GM12874 (cell line): ENCODE measurements around the gene EDDM3A.

ENCODE experiments used
- TF ChIP-seq, protein P1 (sequence below): IDR thresholded peaks from 2 replicates; pipeline ENCODE4 v1.5.1; 2011; ENCODE audit warnings: low read depth, mild to moderate bottlenecking, control low read depth, low read length, moderate library complexity; ENCODE audit not compliant: insufficient read depth

EDDM3A gene, protein sequence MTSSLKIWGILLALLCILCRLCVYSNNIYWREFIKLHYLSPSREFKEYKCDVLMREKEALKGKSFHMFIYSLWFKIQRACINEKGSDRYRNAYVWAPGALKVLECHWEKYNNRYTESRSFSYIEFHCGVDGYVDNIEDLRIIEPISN

DNA sequence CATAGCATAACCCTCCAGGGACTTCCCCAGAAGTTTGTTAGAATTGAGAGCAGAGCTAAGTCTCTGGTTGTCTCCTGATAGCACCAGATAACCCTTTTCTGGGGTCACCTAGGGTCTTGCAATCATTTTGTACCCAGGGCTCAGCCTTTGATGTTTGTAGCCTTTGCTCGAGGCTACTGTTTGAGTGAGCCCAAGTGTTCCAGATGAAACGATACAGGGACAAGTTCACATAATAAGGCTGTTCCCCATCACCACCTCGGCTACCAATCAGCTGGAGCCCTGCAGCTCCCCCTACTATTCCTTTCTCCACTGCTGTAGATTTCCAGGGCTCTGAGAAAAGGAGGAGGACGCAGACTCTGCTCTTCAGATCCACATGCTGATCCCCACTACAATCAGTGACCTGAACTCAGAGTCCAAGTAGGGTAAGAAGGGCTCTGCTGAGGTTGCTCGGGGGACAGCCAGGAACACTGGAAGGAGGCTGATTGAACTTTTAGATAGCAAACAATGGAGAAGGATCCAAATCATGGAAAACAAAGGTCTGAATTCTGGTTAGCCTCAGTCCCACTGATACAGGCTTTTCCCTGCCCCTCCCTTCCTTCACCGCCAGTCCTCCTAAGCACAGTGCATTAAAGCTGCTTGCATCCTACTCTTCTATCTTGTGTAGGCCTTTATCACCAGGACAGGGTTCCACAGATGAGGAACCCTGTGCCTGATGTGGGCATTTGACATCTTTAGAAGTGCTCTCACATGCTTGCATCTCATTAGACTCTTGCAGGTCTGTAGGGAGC lies at the start of gene EDDM3A:
Gene EDDM3A (plus strand): TSS at position 317 of the 788 bp plus-strand sequence. CDS start 1,694 bp downstream, outside the sequence.
- TF ChIP-seq, protein P1, sequence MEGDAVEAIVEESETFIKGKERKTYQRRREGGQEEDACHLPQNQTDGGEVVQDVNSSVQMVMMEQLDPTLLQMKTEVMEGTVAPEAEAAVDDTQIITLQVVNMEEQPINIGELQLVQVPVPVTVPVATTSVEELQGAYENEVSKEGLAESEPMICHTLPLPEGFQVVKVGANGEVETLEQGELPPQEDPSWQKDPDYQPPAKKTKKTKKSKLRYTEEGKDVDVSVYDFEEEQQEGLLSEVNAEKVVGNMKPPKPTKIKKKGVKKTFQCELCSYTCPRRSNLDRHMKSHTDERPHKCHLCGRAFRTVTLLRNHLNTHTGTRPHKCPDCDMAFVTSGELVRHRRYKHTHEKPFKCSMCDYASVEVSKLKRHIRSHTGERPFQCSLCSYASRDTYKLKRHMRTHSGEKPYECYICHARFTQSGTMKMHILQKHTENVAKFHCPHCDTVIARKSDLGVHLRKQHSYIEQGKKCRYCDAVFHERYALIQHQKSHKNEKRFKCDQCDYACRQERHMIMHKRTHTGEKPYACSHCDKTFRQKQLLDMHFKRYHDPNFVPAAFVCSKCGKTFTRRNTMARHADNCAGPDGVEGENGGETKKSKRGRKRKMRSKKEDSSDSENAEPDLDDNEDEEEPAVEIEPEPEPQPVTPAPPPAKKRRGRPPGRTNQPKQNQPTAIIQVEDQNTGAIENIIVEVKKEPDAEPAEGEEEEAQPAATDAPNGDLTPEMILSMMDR, result no peak

DNA sequence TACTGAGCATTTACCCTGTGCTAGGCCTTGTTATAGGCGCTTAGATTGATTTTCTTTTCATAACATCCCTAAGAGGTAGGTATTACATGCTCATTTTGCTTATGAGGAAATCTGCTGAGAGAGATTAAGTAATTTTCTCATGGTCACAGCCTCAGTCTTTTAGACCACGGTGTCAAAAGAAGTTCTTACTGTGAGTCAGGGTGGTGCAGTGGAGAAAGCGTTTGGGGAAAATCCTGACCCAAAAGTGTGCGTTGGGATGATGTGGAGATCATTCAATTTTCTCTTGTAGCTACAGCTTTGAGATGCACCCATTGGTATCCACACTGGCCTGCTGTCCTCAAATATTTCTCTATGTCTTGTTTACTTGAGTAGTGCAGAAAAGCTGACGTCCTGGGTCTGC lies 48.9 kb upstream of the EDDM3A start:
- TF ChIP-seq, protein P1, result no peak

DNA sequence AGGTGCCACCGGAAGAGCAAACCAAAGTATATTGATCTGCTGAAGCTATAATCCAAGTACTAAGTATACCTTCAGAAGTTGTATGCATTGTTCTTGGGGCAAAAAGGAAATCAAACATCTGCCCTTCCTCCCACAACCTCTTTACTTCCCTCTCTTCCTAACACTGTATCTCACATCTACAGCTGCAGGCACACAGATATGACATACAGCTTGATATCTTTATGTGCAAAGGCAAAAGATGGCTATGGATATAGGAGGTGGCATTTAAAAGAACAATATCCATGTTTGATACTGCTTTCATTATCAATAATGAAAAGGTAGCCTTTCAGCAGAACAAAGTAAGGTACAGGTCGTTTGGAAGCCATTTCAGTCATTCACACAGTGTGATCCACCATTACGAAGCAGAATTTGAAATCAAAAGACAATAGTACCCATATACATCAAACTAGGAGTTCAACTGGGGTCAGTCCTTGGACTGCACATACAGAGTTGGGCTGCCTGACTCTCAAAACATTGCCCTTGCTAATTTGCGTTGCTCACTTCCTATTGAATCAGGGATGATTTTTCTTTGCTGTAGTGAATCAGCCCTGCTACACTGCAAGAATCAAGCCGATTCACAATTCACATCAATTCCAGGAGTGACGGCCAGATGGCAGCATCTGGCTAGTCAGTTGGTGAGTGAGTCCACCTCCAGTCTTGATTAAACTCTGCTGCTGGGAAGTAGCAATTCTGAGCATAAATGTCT lies 48.2 kb upstream of the EDDM3A start:
- TF ChIP-seq, protein P1, result peak; percentile 71

DNA sequence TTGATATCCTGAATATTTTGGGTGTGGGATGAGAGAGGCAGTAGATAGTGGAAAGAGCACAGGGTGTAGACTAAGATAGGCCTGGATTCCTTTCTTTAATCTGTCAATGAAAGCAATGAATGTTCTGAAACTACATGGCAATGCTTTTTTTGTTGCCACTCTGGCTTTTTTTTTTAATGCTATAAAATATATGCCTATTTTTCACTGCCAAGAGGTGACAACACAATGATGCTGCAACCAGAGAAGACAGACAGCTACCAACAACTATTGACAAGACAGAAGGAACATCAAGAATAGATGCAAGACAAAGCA lies 47.7 kb upstream of the EDDM3A start:
- TF ChIP-seq, protein P1, result no peak

DNA sequence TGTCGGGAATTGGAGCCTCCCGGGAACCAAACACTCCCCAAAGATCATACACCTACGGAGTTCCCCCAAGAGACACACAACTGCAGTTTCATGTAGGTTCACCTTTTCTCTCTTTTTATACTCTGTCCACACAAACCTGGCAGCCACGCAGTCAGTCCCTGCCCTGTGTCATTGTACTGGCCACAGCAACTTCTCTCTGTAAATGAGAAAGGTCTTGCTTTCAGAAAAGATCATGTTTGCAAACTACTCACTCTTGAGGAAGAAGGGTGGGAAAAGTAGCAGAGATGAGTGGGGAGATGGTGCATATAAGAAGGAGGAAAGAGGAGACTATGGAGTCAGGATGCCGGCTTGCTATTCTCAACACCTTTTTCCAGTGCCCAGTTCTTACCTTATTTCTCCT lies 46.8 kb upstream of the EDDM3A start:
- TF ChIP-seq, protein P1, result no peak

DNA sequence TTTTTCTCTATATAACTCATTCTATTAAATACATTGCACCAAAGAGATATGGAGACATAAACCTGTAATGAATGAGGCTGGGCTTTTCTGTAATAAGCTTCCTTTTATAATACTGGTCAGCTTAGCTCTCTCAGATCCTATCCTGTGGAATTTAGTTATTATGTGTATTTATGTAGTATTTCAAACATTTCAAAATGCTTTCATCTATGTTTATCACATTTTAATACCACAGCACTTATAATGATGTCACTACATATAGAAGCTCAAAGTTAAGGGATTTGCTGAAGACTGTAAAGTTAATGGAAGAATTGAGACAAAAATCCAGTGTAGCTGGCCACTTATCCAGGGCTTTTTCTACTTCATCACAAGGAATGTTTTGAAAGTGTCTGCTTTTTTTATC lies 45.8 kb upstream of the EDDM3A start:
- TF ChIP-seq, protein P1, result no peak

DNA sequence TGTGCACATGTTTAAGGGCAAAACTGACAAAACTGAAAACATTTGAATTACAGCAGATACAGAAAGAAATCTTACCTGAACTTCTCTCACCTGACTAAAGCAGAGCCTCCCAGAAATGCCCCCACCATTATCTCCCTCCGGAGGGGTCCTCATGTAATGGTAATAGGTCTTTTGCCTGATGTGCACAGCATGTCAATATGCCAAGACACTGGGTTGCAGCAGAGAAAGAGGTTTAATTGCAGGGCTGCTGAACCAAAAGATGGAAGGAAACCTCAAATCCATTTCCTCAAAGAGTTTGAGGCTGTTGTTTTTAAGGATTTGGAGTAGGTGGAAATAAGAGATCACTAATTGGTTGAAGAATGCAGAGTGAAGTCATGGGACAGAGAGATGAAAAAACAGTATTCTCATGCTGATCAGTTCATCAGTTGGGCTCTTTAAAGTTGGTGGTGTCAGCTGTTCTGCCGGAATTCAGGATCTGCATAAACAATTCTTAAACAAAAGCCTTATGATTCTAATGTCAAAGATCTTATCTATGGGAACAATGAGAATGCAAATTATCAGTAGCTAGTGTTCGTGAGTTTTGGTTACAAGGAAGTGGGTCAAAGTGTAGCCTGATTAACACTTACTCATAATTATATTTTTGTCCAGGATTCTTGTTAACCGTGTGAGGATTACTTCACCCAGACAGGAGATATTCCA lies 38.9 kb upstream of the EDDM3A start:
- TF ChIP-seq, protein P1, result no peak
